Measurements from ENCODE around the gene FOXR1.

The FOXR1 gene

GRCh38 chr11:119028346-119029068 is 56.9 kb downstream of the FOXR1 start:
- DNase-seq = no peak

- DNase-seq = no peak
Observed at GRCh38 chr11:119029069-119029339, 57.4 kb downstream of the FOXR1 start.

- DNase-seq = no peak
Observed at GRCh38 chr11:119029340-119030028, 57.9 kb downstream of the FOXR1 start.

- DNase-seq = no peak
Observed at GRCh38 chr11:119030029-119030328, 58.4 kb downstream of the FOXR1 start.

- peak; percentile 96 for DNase-seq
Observed at GRCh38 chr11:119030329-119031047, 58.9 kb downstream of the FOXR1 start, which contains the start of gene SLC37A4. Gene SLC37A4, minus strand, starts transcription at chr11:119030877.
